ENCODE results near the gene INTS15. TPM values are rescaled to one million over a fixed set of nuclear protein-coding genes. Genes with fewer than 3 reads are reported as not detected.

INTS15 gene
- total RNA-seq, 1 experiment from 2014 or later, result 21.4 TPM

- POLR2A ChIA-PET (ENCODE audit: unreplicated experiment), result no interaction called here
- TF ChIP-seq CTCF (conservative IDR thresholded peaks at IDR 0.05), result no peak
- no peak for TF ChIP-seq EZH2 (IDR thresholded peaks at IDR 0.05; ENCODE audit: low read depth)
- H4K20me1 ChIP-seq (ENCODE audit: insufficient read depth), result 0 out of 2 replicates have a peak, but pooled peaks cover 4% of the 10 kb centered on the region
- H3K4me1 ChIP-seq (replicated peaks; ENCODE audit: insufficient read depth), result peaks cover 7% of the 10 kb centered on the region; the same call in 1 of the 2 replicates
- H3K27me3 ChIP-seq (ENCODE audit: insufficient read depth, low read depth), result no peaks in the 10 kb centered on the region
- no peak overlapping the region for H3K27ac ChIP-seq
- no TSS peak for BruUV-seq (replicated peaks)
- H3K9me2 ChIP-seq (ENCODE audit: insufficient read depth), result no peaks in the 10 kb centered on the region
- no peak for DNase-seq
- H2AFZ ChIP-seq, result no peak overlapping the region
- H3K36me3 ChIP-seq (ENCODE audit: low read depth), result peaks cover 13% of the 10 kb centered on the region; the same call in 1 of the 2 replicates
- intact Hi-C loops (cut with micrococcal nuclease; ENCODE audit: unreplicated experiment), result no loop called here
- no peak overlapping the region for H3K4me2 ChIP-seq
- no peak overlapping the region for H3K4me3 ChIP-seq
- CTCF ChIA-PET, result no interaction called here
- H3K9me3 ChIP-seq (ENCODE audit: insufficient read depth, low read depth), result no peaks in the 10 kb centered on the region
- H3K79me2 ChIP-seq (ENCODE audit: low read depth), result peaks cover 23% of the 10 kb centered on the region
- no peaks in the 10 kb centered on the region for H3F3A ChIP-seq (ENCODE audit: insufficient read depth, low read depth)
Observed at GRCh38 chr7:6642239-6642839, 52.5 kb downstream of the INTS15 start.

- H3F3A ChIP-seq (ENCODE audit: insufficient read depth, low read depth), result no peaks in the 10 kb centered on the region
- H3K36me3 ChIP-seq (ENCODE audit: low read depth), result peaks cover 13% of the 10 kb centered on the region; the same call in 1 of the 2 replicates
- no peak overlapping the region for H3K4me2 ChIP-seq
- 0 out of 2 replicates have a peak, but pooled peaks cover 4% of the 10 kb centered on the region for H4K20me1 ChIP-seq (ENCODE audit: insufficient read depth)
- H3K79me2 ChIP-seq (ENCODE audit: low read depth), result peaks cover 18% of the 10 kb centered on the region
- no peaks in the 10 kb centered on the region for H3K9me2 ChIP-seq (ENCODE audit: insufficient read depth)
- no peak for DNase-seq
- H3K4me1 ChIP-seq (replicated peaks; ENCODE audit: insufficient read depth), result peaks cover 5% of the 10 kb centered on the region; the same call in 1 of the 2 replicates
- no peak overlapping the region for H3K4me3 ChIP-seq
- H3K27me3 ChIP-seq (ENCODE audit: insufficient read depth, low read depth), result no peaks in the 10 kb centered on the region
- H2AFZ ChIP-seq, result no peak overlapping the region
- no peak overlapping the region for H3K27ac ChIP-seq
- BruUV-seq (replicated peaks), result no TSS peak
- TF ChIP-seq CTCF (conservative IDR thresholded peaks at IDR 0.05) (no peak), EZH2 (IDR thresholded peaks at IDR 0.05; ENCODE audit: low read depth) (no peak)
- ChIA-PET POLR2A (ENCODE audit: unreplicated experiment) (no interaction called here), CTCF (no interaction called here)
- no peaks in the 10 kb centered on the region for H3K9me3 ChIP-seq (ENCODE audit: insufficient read depth, low read depth)
- intact Hi-C loops (cut with micrococcal nuclease; ENCODE audit: unreplicated experiment), result no loop called here
Observed at GRCh38 chr7:6642861-6643640, 53.2 kb downstream of the INTS15 start.

- no peak overlapping the region for H3K4me3 ChIP-seq
- BruUV-seq (replicated peaks), result no TSS peak
- no peaks in the 10 kb centered on the region for H3K4me1 ChIP-seq (replicated peaks; ENCODE audit: insufficient read depth)
- H3K9me3 ChIP-seq (ENCODE audit: insufficient read depth, low read depth), result no peaks in the 10 kb centered on the region
- H3K27me3 ChIP-seq (ENCODE audit: insufficient read depth, low read depth), result no peaks in the 10 kb centered on the region
- peaks cover 13% of the 10 kb centered on the region; the same call in 1 of the 2 replicates for H3K36me3 ChIP-seq (ENCODE audit: low read depth)
- H4K20me1 ChIP-seq (ENCODE audit: insufficient read depth), result 0 out of 2 replicates have a peak, but pooled peaks cover 4% of the 10 kb centered on the region
- H3K27ac ChIP-seq, result no peak overlapping the region
- DNase-seq, result no peak
- CTCF ChIA-PET, result no interaction called here
- TF ChIP-seq EZH2 (IDR thresholded peaks at IDR 0.05; ENCODE audit: low read depth), result no peak
- no peak for TF ChIP-seq CTCF (conservative IDR thresholded peaks at IDR 0.05)
- intact Hi-C loops (cut with micrococcal nuclease; ENCODE audit: unreplicated experiment), result no loop called here
- no peak overlapping the region for H2AFZ ChIP-seq
- H3F3A ChIP-seq (ENCODE audit: insufficient read depth, low read depth), result no peaks in the 10 kb centered on the region
- no peaks in the 10 kb centered on the region for H3K9me2 ChIP-seq (ENCODE audit: insufficient read depth)
- POLR2A ChIA-PET (ENCODE audit: unreplicated experiment), result no interaction called here
- H3K4me2 ChIP-seq, result no peak overlapping the region
- peaks cover 7% of the 10 kb centered on the region for H3K79me2 ChIP-seq (ENCODE audit: low read depth)
Observed at GRCh38 chr7:6643915-6644625, 54.2 kb downstream of the INTS15 start.
